GM23338 (cell line): Measurements from ENCODE around the gene FBXO15. TPM values are rescaled to one million over a fixed set of nuclear protein-coding genes. Genes with fewer than 3 reads are reported as not detected.

Experiments
- ATAC-seq: fragments of 200-7000 bp; cut with Tn5 transposase; 3 replicates; pipeline ENCODE4 v1.9.1; 2020
- DNase-seq: peaks from one replicate; pipeline ENCODE4 v3.0.0-alpha.2; 2015; ENCODE audit warnings: low spot score
- H2AFZ ChIP-seq: fragments of 200-600 bp; sonication (generic); 2 replicates; pipeline ENCODE4 v1.8.0; 2016; ENCODE audit warnings: antibody characterized with exemption, mild to moderate bottlenecking, moderate library complexity
- H3F3A ChIP-seq: fragments of 200-600 bp; sonication (generic); replicated peaks from 2 replicates; pipeline ENCODE4 v1.8.0; 2017; ENCODE audit warnings: antibody characterized with exemption, mixed run types, low read depth
- H3K27ac ChIP-seq: fragments of 200-600 bp; sonication (generic); 2 replicates; pipeline ENCODE4 v1.6.1; 2016; ENCODE audit warnings: low read depth
- H3K27me3 ChIP-seq: fragments of 200-600 bp; sonication (generic); 2 replicates; pipeline ENCODE4 v1.8.0; 2016; ENCODE audit warnings: mild to moderate bottlenecking, mixed run types, moderate library complexity; ENCODE audit not compliant: insufficient read depth
- H3K36me3 ChIP-seq: fragments of 200-600 bp; sonication (generic); 2 replicates; pipeline ENCODE4 v1.8.0; 2016; ENCODE audit warnings: mild to moderate bottlenecking; ENCODE audit not compliant: insufficient read depth
- H3K4me1 ChIP-seq: fragments of 200-600 bp; sonication (generic); 2 replicates; pipeline ENCODE4 v1.8.0; 2016; ENCODE audit warnings: mild to moderate bottlenecking, moderate library complexity; ENCODE audit not compliant: insufficient read depth
- H3K4me2 ChIP-seq: fragments of 200-600 bp; sonication (generic); 2 replicates; pipeline ENCODE4 v1.7.1; 2017; ENCODE audit warnings: mixed run types
- H3K4me3 ChIP-seq: fragments of 200-600 bp; sonication (generic); 2 replicates; pipeline ENCODE4 v1.6.1; 2016; ENCODE audit warnings: mixed run types
- H3K79me2 ChIP-seq: fragments of 200-600 bp; sonication (generic); replicated peaks from 2 replicates; pipeline ENCODE4 v1.8.0; 2017; ENCODE audit warnings: mild to moderate bottlenecking; ENCODE audit not compliant: insufficient read depth
- H3K9me2 ChIP-seq: fragments of 200-600 bp; sonication (generic); 2 replicates; pipeline ENCODE4 v1.8.0; 2017; ENCODE audit not compliant: insufficient read depth
- H4K20me1 ChIP-seq: fragments of 200-600 bp; sonication (generic); replicated peaks from 2 replicates; pipeline ENCODE4 v1.8.0; 2017; ENCODE audit warnings: mild to moderate bottlenecking; ENCODE audit not compliant: insufficient read depth
- H3K27ac Mint-ChIP-seq: 2 replicates; pipeline ENCODE4 v1.8.0; 2020; ENCODE audit warnings: inconsistent platforms, mild to moderate bottlenecking, moderate library complexity, mixed read lengths
- H3K27me3 Mint-ChIP-seq: 3 replicates; pipeline ENCODE4 v1.8.0; 2022; ENCODE audit warnings: low read depth, mild to moderate bottlenecking, moderate library complexity, mixed read lengths, inconsistent platforms; ENCODE audit not compliant: insufficient read depth, poor library complexity
- H3K36me3 Mint-ChIP-seq: 3 replicates; pipeline ENCODE4 v1.8.0; 2021; ENCODE audit warnings: low read depth, mild to moderate bottlenecking, inconsistent platforms, moderate library complexity, mixed read lengths
- H3K4me1 Mint-ChIP-seq: 3 replicates; pipeline ENCODE4 v1.8.0; 2020; ENCODE audit warnings: mild to moderate bottlenecking, inconsistent platforms, mixed read lengths
- H3K4me3 Mint-ChIP-seq: 3 replicates; pipeline ENCODE4 v1.8.0; 2021; ENCODE audit warnings: moderate library complexity, mild to moderate bottlenecking, inconsistent platforms, mixed read lengths
- H3K9me3 Mint-ChIP-seq: 3 replicates; pipeline ENCODE4 v1.8.0; 2020; ENCODE audit warnings: moderate library complexity, mild to moderate bottlenecking, inconsistent platforms, mixed read lengths
- CREB1 ChIP-seq: fragments of 250-450 bp; sonication (Bioruptor Pico); IDR thresholded peaks from 2 replicates; pipeline ENCODE4 v1.5.0; 2020; ENCODE audit warnings: low read depth, mild to moderate bottlenecking, moderate library complexity
- CTCF ChIP-seq, 2 experiments: fragments of 200-600 bp in 1 of 2; sonication (generic) in 1 of 2; conservative IDR thresholded peaks; 2 replicates each; pipeline versions ENCODE4 v1.5.1 to v1.6.1; 2016 to 2017; ENCODE audit warnings: antibody characterized with exemption in 2 of 2, low read depth in 2 of 2, mild to moderate bottlenecking in 2 of 2, moderate library complexity in 1 of 2
- ETS1 ChIP-seq: IDR thresholded peaks from 2 replicates; pipeline ENCODE4 v1.6.1; 2016; ENCODE audit warnings: antibody characterized with exemption
- EZH2 ChIP-seq: fragments of 200-600 bp; sonication (generic); IDR thresholded peaks from one replicate; pipeline ENCODE4 v1.8.0; 2017; ENCODE audit warnings: antibody characterized with exemption, mild to moderate bottlenecking, low read depth; ENCODE audit not compliant: unreplicated experiment
- EZH2phosphoT487 ChIP-seq: fragments of 200-600 bp; sonication (generic); IDR thresholded peaks from one replicate; pipeline ENCODE4 v1.8.1; 2018; ENCODE audit warnings: antibody characterized with exemption; ENCODE audit not compliant: unreplicated experiment
- JUNB ChIP-seq: IDR thresholded peaks from one replicate; pipeline ENCODE4 v1.6.1; 2016; ENCODE audit warnings: antibody characterized with exemption; ENCODE audit not compliant: unreplicated experiment
- NANOG ChIP-seq: IDR thresholded peaks from 2 replicates; pipeline ENCODE4 v1.6.1; 2016; ENCODE audit warnings: antibody characterized with exemption, borderline replicate concordance
- POLR2AphosphoS5 ChIP-seq: IDR thresholded peaks from 2 replicates; pipeline ENCODE4 v1.6.1; 2016; ENCODE audit warnings: antibody characterized with exemption, low read depth
- REST ChIP-seq: IDR thresholded peaks from one replicate; pipeline ENCODE4 v1.6.1; 2018; ENCODE audit warnings: antibody characterized with exemption; ENCODE audit not compliant: unreplicated experiment
- STAT1 ChIP-seq: IDR thresholded peaks from one replicate; pipeline ENCODE4 v1.6.1; 2016; ENCODE audit warnings: antibody characterized with exemption; ENCODE audit not compliant: unreplicated experiment
- ZNF114 ChIP-seq: fragments of 250-450 bp; sonication (Bioruptor Pico); IDR thresholded peaks from 2 replicates; pipeline ENCODE4 v1.5.0; 2020; ENCODE audit warnings: mild to moderate bottlenecking, moderate library complexity
- ZNF331 ChIP-seq: fragments of 250-450 bp; sonication (Bioruptor Pico); IDR thresholded peaks from 2 replicates; pipeline ENCODE4 v1.5.0; 2020; ENCODE audit warnings: low read depth, mild to moderate bottlenecking, moderate library complexity
- ZNF462 ChIP-seq: fragments of 250-450 bp; sonication (Bioruptor Pico); IDR thresholded peaks from 2 replicates; pipeline ENCODE4 v1.5.0; 2020; ENCODE audit warnings: mild to moderate bottlenecking, moderate library complexity
- polyA plus RNA-seq: library from polyadenylated mRNA; unstranded; fragments of >200 nt; fragmentation: Nextera tagmentation; extraction: Ambion mirVana; gene quantifications from 2 replicates; pipeline ENCODE4 v1.2.1, GENCODE V29; 2016
- total RNA-seq: library from RNA; depleted of rRNA; stranded (reverse); fragments of >200 nt; shearing (Covaris generic); gene quantifications from 2 replicates; pipeline ENCODE4 v1.2.3, GENCODE V29; 2014

FBXO15 gene
- total and polyA plus RNA-seq, 2 experiments from 2014 or later = 0.21 to 0.53 TPM

- Mint-ChIP-seq H3K4me1 (peaks cover 19% of the 10 kb centered on the region), H3K9me3 (no peaks in the 10 kb centered on the region), H3K36me3 (peaks cover 41% of the 10 kb centered on the region), H3K27me3 (peaks cover 9% of the 10 kb centered on the region), H3K27ac (no peak overlapping the region), H3K4me3 (no peak overlapping the region)
- no peak overlapping the region for H2AFZ ChIP-seq
- DNase-seq = no peak
- H3K27me3 ChIP-seq = no peaks in the 10 kb centered on the region
- peaks cover 27% of the 10 kb centered on the region for H3K36me3 ChIP-seq
- H3K4me3 ChIP-seq = no peak overlapping the region
- H3K4me1 ChIP-seq = peaks cover 12% of the 10 kb centered on the region
- peaks cover 65% of the 10 kb centered on the region for H3K79me2 ChIP-seq
- TF ChIP-seq NANOG (no peak), EZH2 (no peak), ZNF331 (CRISPR knock-in tag) (no peak), EZH2phosphoT487 (no peak), REST (no peak), STAT1 (no peak), CTCF (conservative IDR thresholded peaks at IDR 0.05; ENCODE audit: low read depth in 2 of 2) (no peak), JUNB (no peak), ZNF114 (CRISPR knock-in tag) (no peak), CREB1 (CRISPR knock-in tag) (no peak), POLR2AphosphoS5 (no peak), ZNF462 (no peak), ETS1 (no peak)
- H3K9me2 ChIP-seq = no peaks in the 10 kb centered on the region
- no peak overlapping the region for H3K4me2 ChIP-seq
- H4K20me1 ChIP-seq = peaks cover 13% of the 10 kb centered on the region
- no peak for ATAC-seq
- no peak overlapping the region for H3K27ac ChIP-seq
- no peaks in the 10 kb centered on the region for H3F3A ChIP-seq
These were observed 6.2 kb upstream of the FBXO15 start for GRCh38 chr18:74153793-74154192.
